A549 (cell line): ENCODE data around the gene GRK5. TPM values are rescaled to one million over a fixed set of nuclear protein-coding genes. Genes with fewer than 3 reads are reported as not detected.

Experiments used
- ATAC-seq, 2 experiments: fragments of 200-7000 bp in 1 of 2; fragments of >200 bp in 1 of 2; cut with Nextera tagmentation in 1 of 2; cut with Tn5 transposase in 1 of 2; 3 replicates each; pipeline versions ENCODE4 v1.8.0 to v1.9.1; 2018 to 2020; ENCODE audit warnings: mild to moderate bottlenecking in 1 of 2, moderate library complexity in 1 of 2
- CTCF ChIA-PET: fragments of 300-600 bp; sonication (Branson Sonifier 250); formaldehyde crosslinking; extraction: SDS; loops from one replicate; lab custom pipeline; 2021; ENCODE audit warnings: antibody characterized with exemption, inconsistent platforms; lab: Yijun Ruan, JAX
- POLR2A ChIA-PET: fragments of 350-600 bp; formaldehyde crosslinking; extraction: SDS; loops from one replicate; lab custom pipeline; 2021; ENCODE audit warnings: antibody characterized with exemption, inconsistent platforms; lab: Yijun Ruan, JAX
- DNase-seq, 2 experiments: peaks; one replicate each; pipeline versions ENCODE4 v3.0.0 to v3.0.0-alpha.2; 2011 to 2016; ENCODE audit warnings: low read depth in 1 of 2, low spot score in 1 of 2
- FAIRE-seq: peaks from 2 replicates; lab custom pipeline; 2011; peaks lifted over from hg19 to GRCh38; lab: Jason Lieb, UNC
- H3K27ac ChIP-seq, 2 experiments: fragments of >200 bp; sonication (Bioruptor Twin); formaldehyde crosslinking; 3 replicates each; pipeline ENCODE4 v1.5.1; 2016 to 2017
- H3K4me1 ChIP-seq: fragments of >200 bp; sonication (Bioruptor Twin); formaldehyde crosslinking; 3 replicates; pipeline ENCODE4 v1.6.1; 2016
- H3K4me2 ChIP-seq: fragments of >200 bp; sonication (Bioruptor Twin); formaldehyde crosslinking; 3 replicates; pipeline ENCODE4 v1.6.1; 2016
- H3K4me3 ChIP-seq: fragments of >200 bp; sonication (Bioruptor Twin); formaldehyde crosslinking; 3 replicates; pipeline ENCODE4 v1.5.1; 2016
- H3K9me3 ChIP-seq: fragments of >200 bp; sonication (Bioruptor Twin); formaldehyde crosslinking; 3 replicates; pipeline ENCODE4 v1.6.1; 2016
- BHLHE40 ChIP-seq: IDR thresholded peaks from 2 replicates; pipeline ENCODE4 v1.6.1; 2012; ENCODE audit warnings: low read depth, low read length, inconsistent platforms
- CBX2 ChIP-seq: fragments of 200-600 bp; sonication (generic); IDR thresholded peaks from 2 replicates; pipeline ENCODE4 v1.6.1; 2016; ENCODE audit warnings: low read depth, mild to moderate bottlenecking, borderline replicate concordance
- CBX8 ChIP-seq: fragments of 200-600 bp; sonication (generic); IDR thresholded peaks from 2 replicates; pipeline ENCODE4 v1.6.1; 2016
- CHD2 ChIP-seq: fragments of 150-350 bp; IDR thresholded peaks from 2 replicates; pipeline ENCODE4 v1.6.1; 2014; ENCODE audit warnings: low read length; ENCODE audit not compliant: partially characterized antibody
- EHF ChIP-seq: fragments of 250-450 bp; sonication (Bioruptor Pico); IDR thresholded peaks from 2 replicates; pipeline ENCODE4 v1.5.0; 2020; ENCODE audit warnings: mild to moderate bottlenecking
- FOSL2 ChIP-seq, 2 experiments: fragments of 450-650 bp in 1 of 2; fragments of >200 bp in 1 of 2; sonication (Bioruptor Twin) in 1 of 2; formaldehyde crosslinking; IDR thresholded peaks; 2 replicates each; pipeline versions ENCODE4 v1.5.0 to v1.6.1; 2016 to 2020; ENCODE audit warnings: mild to moderate bottlenecking in 1 of 2, moderate library complexity in 1 of 2
- HEYL ChIP-seq: fragments of 250-450 bp; sonication (Bioruptor Pico); IDR thresholded peaks from 2 replicates; pipeline ENCODE4 v1.8.0; 2021; ENCODE audit warnings: mild to moderate bottlenecking, moderate library complexity
- HOXB13 ChIP-seq: fragments of 250-450 bp; sonication (Bioruptor Pico); IDR thresholded peaks from 2 replicates; pipeline ENCODE4 v1.5.0; 2020; ENCODE audit warnings: low read depth, mild to moderate bottlenecking, moderate library complexity
- JUN ChIP-seq, 2 experiments: fragments of >200 bp; sonication (Bioruptor Twin); formaldehyde crosslinking; IDR thresholded peaks; 2 replicates in 1 of 2; 3 replicates in 1 of 2; pipeline ENCODE4 v1.6.1; 2016 to 2017
- KDM1A ChIP-seq: fragments of 200-600 bp; sonication (generic); IDR thresholded peaks from 2 replicates; pipeline ENCODE4 v1.6.1; 2016; ENCODE audit warnings: low read depth, mild to moderate bottlenecking
- KDM5A ChIP-seq: fragments of 200-600 bp; sonication (generic); IDR thresholded peaks from 2 replicates; pipeline ENCODE4 v1.6.1; 2016; ENCODE audit warnings: antibody characterized with exemption, mild to moderate bottlenecking
- MYC ChIP-seq: IDR thresholded peaks from 2 replicates; pipeline ENCODE4 v1.6.1; 2012; ENCODE audit warnings: mild to moderate bottlenecking, inconsistent platforms, low read length, improper control_type of control experiment, borderline replicate concordance
- NR3C1 ChIP-seq: fragments of >200 bp; sonication (Bioruptor Twin); formaldehyde crosslinking; IDR thresholded peaks from 3 replicates; pipeline ENCODE4 v1.6.1; 2017
- RCOR1 ChIP-seq: fragments of 150-350 bp; IDR thresholded peaks from 2 replicates; pipeline ENCODE4 v1.6.1; 2014; ENCODE audit warnings: antibody characterized with exemption, low read length, low read depth
- WGBS: methylation state at CpG from one replicate; pipeline ENCODE4 v1.1.6; 2017; ENCODE audit errors: missing lambda C conversion rate; 5-methylcytosine and 5-hydroxymethylcytosine counted together
- polyA plus RNA-seq, 4 experiments: library from polyadenylated mRNA; depleted of rRNA in 3 of 4; stranded (reverse); fragments of >200 nt; fragmentation: RNase III in 1 of 4; extraction: RNeasy Plus Mini Kit Qiagen cat#74134 plus additional on column Dnase treatment in 1 of 4; gene quantifications; 2 replicates in 3 of 4; 3 replicates in 1 of 4; pipeline ENCODE4 v1.2.3, GENCODE V29; 2011 to 2017
- TF ChIP-seq, protein P1 (sequence below): IDR thresholded peaks from 2 replicates; pipeline ENCODE4 v1.6.1; 2012; ENCODE audit warnings: low read depth, borderline replicate concordance
- TF ChIP-seq, protein P2 (sequence below): fragments of 200-600 bp; sonication (generic); IDR thresholded peaks from 2 replicates; pipeline ENCODE4 v1.6.1; 2016; ENCODE audit warnings: antibody characterized with exemption, mild to moderate bottlenecking, moderate library complexity
- TF ChIP-seq, protein P3 (sequence below): fragments of 450-650 bp; IDR thresholded peaks from 2 replicates; pipeline ENCODE4 v1.6.1; 2014; ENCODE audit warnings: antibody characterized with exemption
- TF ChIP-seq, protein P4 (sequence below): fragments of >200 bp; sonication (Bioruptor Twin); formaldehyde crosslinking; IDR thresholded peaks from 3 replicates; pipeline ENCODE4 v1.5.1; 2016
- TF ChIP-seq, protein P5 (sequence below): IDR thresholded peaks from 2 replicates; pipeline ENCODE4 v1.6.1; 2012

The GRK5 gene
- polyA plus RNA-seq, 2 of the 4 experiments (the other 2 are of a cell fraction): 5.0 to 7.9 TPM

DNA sequence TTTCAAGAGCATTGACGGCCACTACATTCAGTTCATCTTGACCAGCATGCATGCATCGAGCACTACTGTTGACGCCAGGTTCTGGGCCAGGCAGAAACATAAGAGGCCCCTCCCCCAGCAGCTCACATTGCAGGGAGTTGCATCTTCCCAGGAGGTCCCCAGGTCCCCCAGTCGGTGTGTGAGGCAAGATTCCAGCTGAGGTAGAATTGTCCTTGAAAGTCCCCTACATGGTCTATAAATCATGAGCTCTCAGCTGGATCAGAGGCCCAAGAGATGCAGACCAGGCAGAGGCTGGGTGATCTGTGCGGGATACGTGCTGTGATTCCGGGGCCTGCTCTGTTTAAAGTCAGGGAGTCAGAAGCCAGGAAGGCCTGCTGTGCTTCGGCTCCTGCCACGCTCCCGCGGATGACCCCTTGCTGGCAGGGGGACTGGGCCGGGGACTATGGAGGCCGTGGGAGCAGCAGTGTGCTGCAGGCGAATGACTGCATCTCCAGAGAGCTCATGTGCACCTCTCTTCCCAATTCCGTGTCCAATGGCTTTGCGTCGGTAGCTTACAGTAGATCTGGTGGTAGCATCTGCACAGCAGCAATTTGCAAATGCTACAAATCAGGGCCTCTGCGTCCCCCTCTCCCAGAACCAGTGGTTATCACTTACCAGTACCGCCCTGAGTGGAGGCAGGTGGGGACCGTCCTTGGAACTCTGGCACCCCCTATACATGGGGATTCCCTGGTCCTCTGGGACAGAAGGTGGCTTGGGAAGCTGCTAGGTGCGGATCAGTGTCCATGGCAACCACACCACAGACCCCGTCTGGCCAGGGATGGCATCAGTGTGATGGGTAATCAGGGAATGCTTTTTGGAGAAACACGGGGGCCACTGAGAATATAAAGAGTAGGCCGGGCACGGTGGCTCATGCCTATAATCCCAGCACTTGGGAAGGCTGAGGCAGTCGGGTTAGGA is 241.5 kb downstream of the GRK5 start:
- 84% methylated on average over 21 of the region's 26 CpGs for WGBS
- peaks cover 10% of the 10 kb centered on the region for H3K4me1 ChIP-seq
- ATAC-seq (no peak), DNase-seq (no peak), FAIRE-seq (no peak)
- H3K4me2 ChIP-seq: no peak overlapping the region
- H3K27ac ChIP-seq: no peak overlapping the region
- ChIA-PET CTCF (interaction anchor here (1.1 to 12.1 kb wide), 10 partner anchors 11 to 248 kb away, joined by 3 to 186 read pairs (median 7); partner anchors contain the start of gene GRK5), POLR2A (no interaction called here)
- TF ChIP-seq, protein P1, sequence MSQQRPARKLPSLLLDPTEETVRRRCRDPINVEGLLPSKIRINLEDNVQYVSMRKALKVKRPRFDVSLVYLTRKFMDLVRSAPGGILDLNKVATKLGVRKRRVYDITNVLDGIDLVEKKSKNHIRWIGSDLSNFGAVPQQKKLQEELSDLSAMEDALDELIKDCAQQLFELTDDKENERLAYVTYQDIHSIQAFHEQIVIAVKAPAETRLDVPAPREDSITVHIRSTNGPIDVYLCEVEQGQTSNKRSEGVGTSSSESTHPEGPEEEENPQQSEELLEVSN: no peak
- no peak for TF ChIP-seq KDM1A
- TF ChIP-seq HOXB13: no peak
- TF ChIP-seq BHLHE40: no peak
- TF ChIP-seq, protein P2, sequence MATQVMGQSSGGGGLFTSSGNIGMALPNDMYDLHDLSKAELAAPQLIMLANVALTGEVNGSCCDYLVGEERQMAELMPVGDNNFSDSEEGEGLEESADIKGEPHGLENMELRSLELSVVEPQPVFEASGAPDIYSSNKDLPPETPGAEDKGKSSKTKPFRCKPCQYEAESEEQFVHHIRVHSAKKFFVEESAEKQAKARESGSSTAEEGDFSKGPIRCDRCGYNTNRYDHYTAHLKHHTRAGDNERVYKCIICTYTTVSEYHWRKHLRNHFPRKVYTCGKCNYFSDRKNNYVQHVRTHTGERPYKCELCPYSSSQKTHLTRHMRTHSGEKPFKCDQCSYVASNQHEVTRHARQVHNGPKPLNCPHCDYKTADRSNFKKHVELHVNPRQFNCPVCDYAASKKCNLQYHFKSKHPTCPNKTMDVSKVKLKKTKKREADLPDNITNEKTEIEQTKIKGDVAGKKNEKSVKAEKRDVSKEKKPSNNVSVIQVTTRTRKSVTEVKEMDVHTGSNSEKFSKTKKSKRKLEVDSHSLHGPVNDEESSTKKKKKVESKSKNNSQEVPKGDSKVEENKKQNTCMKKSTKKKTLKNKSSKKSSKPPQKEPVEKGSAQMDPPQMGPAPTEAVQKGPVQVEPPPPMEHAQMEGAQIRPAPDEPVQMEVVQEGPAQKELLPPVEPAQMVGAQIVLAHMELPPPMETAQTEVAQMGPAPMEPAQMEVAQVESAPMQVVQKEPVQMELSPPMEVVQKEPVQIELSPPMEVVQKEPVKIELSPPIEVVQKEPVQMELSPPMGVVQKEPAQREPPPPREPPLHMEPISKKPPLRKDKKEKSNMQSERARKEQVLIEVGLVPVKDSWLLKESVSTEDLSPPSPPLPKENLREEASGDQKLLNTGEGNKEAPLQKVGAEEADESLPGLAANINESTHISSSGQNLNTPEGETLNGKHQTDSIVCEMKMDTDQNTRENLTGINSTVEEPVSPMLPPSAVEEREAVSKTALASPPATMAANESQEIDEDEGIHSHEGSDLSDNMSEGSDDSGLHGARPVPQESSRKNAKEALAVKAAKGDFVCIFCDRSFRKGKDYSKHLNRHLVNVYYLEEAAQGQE: no peak
- TF ChIP-seq KDM5A: no peak
- TF ChIP-seq MYC: no peak
- no peak for TF ChIP-seq FOSL2 (IDR thresholded peaks at IDR 0.05)
- no peak for TF ChIP-seq FOSL2 (CRISPR knock-in tag; IDR thresholded peaks at IDR 0.05)
- TF ChIP-seq, protein P3, sequence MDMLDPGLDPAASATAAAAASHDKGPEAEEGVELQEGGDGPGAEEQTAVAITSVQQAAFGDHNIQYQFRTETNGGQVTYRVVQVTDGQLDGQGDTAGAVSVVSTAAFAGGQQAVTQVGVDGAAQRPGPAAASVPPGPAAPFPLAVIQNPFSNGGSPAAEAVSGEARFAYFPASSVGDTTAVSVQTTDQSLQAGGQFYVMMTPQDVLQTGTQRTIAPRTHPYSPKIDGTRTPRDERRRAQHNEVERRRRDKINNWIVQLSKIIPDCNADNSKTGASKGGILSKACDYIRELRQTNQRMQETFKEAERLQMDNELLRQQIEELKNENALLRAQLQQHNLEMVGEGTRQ: no peak
- no peak for TF ChIP-seq NR3C1
- no peak for TF ChIP-seq CHD2
- TF ChIP-seq CBX2: no peak
- no peak for TF ChIP-seq EHF (CRISPR knock-in tag)
- TF ChIP-seq, protein P4, sequence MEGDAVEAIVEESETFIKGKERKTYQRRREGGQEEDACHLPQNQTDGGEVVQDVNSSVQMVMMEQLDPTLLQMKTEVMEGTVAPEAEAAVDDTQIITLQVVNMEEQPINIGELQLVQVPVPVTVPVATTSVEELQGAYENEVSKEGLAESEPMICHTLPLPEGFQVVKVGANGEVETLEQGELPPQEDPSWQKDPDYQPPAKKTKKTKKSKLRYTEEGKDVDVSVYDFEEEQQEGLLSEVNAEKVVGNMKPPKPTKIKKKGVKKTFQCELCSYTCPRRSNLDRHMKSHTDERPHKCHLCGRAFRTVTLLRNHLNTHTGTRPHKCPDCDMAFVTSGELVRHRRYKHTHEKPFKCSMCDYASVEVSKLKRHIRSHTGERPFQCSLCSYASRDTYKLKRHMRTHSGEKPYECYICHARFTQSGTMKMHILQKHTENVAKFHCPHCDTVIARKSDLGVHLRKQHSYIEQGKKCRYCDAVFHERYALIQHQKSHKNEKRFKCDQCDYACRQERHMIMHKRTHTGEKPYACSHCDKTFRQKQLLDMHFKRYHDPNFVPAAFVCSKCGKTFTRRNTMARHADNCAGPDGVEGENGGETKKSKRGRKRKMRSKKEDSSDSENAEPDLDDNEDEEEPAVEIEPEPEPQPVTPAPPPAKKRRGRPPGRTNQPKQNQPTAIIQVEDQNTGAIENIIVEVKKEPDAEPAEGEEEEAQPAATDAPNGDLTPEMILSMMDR: no peak
- TF ChIP-seq JUN (IDR thresholded peaks at IDR 0.05): no peak
- no peak for TF ChIP-seq RCOR1
- no peak for TF ChIP-seq HEYL (CRISPR knock-in tag)
- TF ChIP-seq, protein P5, sequence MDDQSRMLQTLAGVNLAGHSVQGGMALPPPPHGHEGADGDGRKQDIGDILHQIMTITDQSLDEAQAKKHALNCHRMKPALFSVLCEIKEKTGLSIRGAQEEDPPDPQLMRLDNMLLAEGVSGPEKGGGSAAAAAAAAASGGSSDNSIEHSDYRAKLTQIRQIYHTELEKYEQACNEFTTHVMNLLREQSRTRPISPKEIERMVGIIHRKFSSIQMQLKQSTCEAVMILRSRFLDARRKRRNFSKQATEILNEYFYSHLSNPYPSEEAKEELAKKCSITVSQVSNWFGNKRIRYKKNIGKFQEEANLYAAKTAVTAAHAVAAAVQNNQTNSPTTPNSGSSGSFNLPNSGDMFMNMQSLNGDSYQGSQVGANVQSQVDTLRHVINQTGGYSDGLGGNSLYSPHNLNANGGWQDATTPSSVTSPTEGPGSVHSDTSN: no peak
- no peak for TF ChIP-seq CBX8
- H3K9me3 ChIP-seq: no peaks in the 10 kb centered on the region
- no peak overlapping the region for H3K4me3 ChIP-seq
